Prostate gland (tissue), 2 donors: ENCODE data around the gene ECHDC1. TPM values are rescaled to one million over a fixed set of nuclear protein-coding genes. Genes with fewer than 3 reads are reported as not detected.

Experiments used
- small RNA-seq, 2 donors: library from RNA; depleted of rRNA; stranded (forward); fragments of <200 nt; gene quantifications; one replicate each; pipeline ENCODE3, GENCODE V24; 2016
- total RNA-seq, 2 donors: library from RNA; depleted of rRNA; stranded (reverse); fragments of >200 nt; gene quantifications; one replicate each; pipeline ENCODE4 v1.1.0, GENCODE V29; 2016

The ECHDC1 gene
- total RNA-seq, 2 donors from 2014 or later = 26.0 to 58.7 TPM

Small RNA genes within 50 kb of the gene (small RNA-seq; reads per million reads assigned to genes)
- 0 reads per million in 2 donors for gene RNA5SP217

Other genes with a start within 250 kb of the ECHDC1 start
- gene RSPO3, start 224.9 kb downstream of the ECHDC1 start, total RNA-seq = 1 to 10 TPM; 1.9 to 4.8 TPM
- gene RNF146, start 76.7 kb downstream of the ECHDC1 start, total RNA-seq = 10 to 100 TPM; 30.5 to 55.8 TPM
- gene KIAA0408, start 115.8 kb upstream of the ECHDC1 start, total RNA-seq = 1 to 10 TPM; 1.5 to 6.3 TPM
- gene C6orf58, start 233.6 kb upstream of the ECHDC1 start, total RNA-seq = not detected